Measurements from ENCODE around the gene MOB1B.
"Not testable (repeated sequence)": the region's sequence is repeated elsewhere in the genome, so short reads cannot be mapped to it uniquely, and the experiment has no call there.

Gene MOB1B

DNA sequence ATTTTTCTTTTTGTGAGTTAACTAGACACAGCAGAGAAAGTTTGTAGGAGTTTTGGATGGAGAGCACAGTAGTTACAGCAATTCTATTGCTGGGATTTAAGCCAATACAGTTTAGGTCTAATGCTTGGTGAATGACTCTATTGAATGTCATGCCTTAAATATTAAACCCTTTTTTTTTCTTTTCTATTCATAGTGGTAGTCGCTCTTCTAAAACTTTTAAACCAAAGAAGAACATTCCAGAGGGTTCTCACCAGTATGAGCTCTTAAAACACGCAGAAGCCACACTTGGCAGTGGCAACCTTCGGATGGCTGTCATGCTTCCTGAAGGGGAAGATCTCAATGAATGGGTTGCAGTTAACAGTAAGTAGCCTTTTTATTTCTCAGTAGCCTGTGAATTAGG is 56.5 kb downstream of the MOB1B start:
- no peak for DNase-seq

DNA sequence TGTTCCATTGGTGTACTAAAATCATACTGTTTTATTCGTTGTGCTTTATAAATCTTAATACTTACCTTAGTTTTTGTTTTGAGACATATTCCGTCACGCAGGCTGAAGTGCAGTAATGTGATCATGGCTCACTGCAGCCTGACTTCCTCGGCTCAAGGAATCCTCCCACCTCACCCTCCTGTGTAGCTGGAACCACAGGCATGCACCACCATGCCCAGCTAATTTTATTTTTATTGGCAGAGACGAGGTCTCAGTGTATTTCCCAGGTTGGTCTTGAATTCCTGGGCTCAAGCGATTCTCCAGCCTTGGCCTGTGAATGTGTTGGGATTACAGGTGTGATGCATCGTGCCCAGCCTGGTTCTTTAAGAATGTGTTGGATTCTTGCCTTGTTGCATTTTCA is 66.9 kb downstream of the MOB1B start:
- no peak for DNase-seq

DNA sequence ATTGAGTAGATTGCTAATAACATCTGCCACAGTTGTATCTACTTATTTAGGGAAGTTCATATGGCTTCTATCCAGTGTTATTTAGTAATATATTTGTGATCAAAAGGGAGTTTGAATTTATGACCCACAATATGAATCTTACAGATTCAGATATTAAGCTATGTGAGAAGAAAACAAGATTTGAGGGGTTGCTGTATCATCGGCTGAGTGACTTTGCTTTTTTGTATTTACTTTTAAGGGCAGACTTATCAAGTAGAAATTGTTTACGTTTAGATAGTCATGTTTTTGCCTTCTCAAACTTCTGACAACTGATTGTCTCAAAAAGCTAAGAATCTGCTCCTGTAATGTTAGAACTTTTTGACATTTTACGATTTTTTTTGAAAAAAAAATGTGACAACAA is 74.1 kb downstream of the MOB1B start:
- no peak for DNase-seq

DNA sequence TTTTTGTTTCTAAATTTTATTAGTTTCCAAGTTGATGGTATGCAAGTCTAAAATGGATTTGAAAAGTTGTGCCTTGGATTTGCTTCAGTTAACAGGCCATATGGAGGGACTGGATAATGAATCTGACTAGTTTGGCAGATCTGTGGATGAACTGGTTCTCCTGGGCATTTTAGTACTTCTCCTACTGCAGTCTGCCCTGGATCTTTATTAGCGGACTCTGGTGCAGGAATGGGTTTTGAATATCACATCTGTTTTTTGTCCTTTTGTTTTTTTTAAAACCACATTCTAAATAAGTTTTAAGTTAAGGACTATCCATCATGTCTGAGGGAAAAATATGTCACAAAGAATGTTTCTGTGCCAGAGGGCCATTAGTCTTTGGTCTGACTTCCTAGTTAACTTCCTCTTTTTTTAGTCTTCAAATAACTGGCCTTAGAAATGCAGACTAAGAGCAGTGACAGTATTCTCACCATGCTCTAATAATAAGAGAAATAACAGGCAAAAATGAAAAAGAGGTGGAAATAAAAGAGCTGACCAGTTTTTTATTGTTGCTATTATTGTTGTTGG is 77.4 kb downstream of the MOB1B start:
- DNase-seq: peak; percentile 34 to 55

DNA sequence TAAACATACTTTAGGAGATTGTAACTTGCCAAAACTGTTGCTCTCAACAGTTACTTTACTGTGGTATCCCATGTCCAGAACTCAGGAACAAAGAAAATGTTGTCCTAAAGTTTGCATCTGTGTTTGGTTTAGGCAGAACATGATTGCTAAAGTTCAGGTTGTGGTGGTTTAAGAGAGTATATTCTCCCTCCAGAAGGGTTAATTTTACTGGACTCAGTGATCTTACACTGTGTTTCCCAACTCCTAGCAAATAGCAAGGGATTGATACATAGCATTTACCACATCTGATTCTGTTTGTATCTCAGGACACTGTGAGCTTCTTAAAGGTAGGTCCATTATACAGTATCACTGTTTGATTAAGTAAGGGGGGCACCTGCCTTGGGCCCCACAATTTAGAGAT is 78.0 kb downstream of the MOB1B start:
- no peak for DNase-seq

DNA sequence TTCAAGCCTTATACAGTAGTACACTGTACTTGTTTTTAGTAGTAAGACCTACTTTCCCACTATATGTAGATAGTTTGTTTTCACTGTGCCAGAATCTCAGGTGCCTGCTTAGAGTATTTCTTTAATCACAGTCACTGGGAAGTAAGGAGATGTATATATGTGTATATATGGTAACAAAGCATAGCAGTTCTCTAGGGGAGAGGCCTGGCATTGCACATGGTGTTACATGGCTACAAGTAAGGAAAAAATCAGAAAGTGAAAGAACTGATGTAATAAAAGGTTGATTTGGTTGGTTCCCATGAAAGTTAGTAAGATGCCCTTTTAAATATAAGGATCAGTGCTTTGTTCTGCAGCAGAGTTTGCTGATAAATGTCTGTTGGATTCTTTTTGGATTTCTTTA is 81.9 kb downstream of the MOB1B start:
- DNase-seq: no peak

DNA sequence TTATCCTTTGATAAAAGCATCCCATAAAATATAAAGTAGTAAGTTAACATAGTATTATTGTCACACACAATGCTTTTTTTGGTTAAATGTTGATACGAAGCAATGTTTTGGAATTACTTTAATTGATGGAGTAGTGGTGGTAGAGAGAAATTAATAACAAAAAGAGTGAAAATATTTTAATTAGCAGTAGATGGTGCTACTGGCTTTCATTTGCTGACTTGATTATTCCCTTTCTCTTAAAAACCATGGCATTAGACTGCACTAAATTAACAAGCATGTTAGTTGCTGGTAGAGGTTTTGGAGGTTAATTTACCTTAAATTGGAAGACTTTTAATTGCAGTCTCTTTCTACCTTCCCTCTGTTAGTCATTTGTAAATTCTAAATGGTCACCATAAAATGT is 82.4 kb downstream of the MOB1B start:
- DNase-seq: no peak

DNA sequence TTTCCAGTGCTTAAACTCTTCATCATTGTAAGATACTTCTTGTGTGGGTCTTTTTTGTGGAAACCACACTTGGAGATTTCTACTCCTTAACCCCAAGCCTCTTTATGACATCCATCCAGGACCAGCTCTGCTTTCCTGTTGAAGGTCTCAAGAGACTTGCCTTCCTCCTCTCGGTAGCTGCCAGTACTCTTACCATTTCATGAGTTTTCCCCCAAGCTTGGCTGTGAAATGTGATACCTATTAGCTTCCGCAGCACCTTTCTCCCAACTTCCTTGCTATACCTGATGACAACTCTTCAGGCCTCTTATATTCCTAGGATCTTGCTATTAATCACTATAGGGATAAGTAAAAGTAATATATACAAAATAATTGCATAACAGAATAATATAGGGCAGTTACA is 89.4 kb downstream of the MOB1B start:
- DNase-seq: no peak

DNA sequence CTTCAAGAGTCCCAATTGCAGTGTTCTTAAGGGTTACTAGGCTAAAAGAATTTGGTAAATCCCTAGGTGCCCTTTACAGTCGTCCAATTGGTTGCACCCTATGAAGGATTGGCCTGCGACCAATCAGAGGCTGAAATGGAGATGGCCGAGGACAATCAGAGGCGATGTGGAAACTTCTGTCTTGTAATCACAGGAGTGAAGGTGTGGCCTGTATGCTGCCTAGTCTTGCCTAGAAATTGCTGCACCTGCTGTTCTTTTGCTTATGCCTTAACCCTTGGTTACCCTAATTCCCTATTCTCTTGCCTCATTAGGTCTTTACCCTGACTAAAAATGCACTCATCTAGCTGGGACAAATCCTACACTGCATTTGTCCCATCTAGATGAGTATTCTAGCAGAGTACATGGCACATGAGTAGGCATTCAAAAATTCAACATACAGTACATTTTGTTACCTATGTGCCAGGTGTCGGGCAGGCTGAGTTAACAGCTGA is 90.3 kb downstream of the MOB1B start:
- peak in 1 of 2 donors; percentile 8 for DNase-seq

DNA sequence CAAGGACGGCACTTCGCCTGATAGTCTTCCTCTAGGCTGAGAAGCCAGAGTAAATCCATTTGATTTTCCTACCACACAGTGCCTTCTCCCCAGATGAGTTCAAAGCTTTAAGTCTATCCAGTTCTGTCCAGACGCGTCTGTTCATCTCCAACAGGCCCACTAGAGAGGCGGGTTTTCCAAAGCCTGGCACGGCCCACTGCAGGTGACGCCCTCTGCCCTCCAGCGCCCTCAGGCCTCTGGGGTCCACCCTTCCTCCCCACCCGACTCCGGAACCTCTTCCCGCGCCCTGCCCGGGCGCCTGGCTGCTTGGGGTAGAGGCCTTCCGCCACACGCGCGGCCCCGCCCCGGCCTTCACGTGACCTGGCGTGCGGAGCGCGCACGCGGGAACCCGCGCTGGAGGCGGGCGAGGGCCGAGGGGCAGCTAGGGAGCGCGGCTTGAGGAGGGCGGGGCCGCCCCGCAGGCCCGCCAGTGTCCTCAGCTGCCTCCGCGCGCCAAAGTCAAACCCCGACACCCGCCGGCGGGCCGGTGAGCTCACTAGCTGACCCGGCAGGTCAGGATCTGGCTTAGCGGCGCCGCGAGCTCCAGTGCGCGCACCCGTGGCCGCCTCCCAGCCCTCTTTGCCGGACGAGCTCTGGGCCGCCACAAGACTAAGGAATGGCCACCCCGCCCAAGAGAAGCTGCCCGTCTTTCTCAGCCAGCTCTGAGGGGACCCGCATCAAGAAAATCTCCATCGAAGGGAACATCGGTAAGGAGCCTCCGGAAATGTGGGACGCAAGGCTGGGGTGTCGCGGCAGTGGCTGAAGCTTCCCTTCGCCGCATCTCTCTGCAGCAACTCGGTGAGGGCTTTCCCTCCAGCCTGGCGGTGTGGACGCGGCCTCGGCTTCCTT is 91.3 kb downstream of the MOB1B start, which contains the start of gene DCK:
DCK (plus strand) TSS at position 469 of the 888 bp plus-strand sequence; CDS start at position 656, 187 bp downstream.
- DNase-seq: peak; percentile 92 to 94

DNA sequence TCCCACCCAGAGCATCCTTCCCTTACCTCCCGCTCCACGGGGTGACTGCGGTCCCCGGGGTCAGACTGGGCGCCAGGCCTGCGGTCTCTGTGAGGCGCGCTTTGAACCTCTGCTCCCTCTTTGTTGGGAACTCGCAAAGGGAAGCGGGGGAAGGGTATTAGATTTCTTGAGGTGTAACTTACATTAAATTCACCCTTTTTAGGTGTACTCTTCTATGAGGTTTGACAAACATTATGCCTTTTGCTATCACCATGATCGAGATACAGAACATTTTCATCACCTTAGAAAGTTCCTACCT is 91.8 kb downstream of the MOB1B start:
- DNase-seq: no peak

DNA sequence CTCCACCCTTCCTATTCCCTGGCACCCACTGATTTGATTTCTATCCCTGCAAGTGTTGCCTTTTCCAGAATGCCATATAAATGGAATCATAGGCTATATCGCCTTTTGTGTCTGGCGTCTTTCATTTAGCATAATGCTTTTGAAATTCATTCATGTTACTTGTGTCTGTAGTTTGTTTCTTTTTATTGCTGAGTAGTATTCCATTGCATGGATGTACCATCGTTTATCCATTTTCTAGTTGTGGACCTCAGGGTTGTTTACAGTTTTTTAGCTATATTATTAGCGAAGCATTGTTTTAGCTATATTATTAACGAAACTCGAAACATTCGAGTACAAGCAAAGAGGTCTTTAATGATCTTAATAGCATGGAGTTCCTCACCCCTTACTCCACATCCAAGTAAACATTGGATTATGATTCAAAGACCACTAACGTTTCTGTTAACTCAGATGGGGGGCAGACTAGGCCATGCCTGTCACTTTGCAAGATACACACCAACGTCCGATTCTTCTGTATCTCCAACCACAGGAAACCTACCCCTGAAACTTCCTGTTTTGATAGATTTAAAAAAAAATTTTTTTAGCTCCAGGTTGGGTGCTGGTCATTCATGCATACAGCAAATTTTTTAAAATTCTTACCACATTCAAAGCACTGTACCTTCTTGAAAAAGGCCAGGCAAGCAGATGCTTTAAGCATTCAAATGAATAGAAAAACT is 92.4 kb downstream of the MOB1B start:
- DNase-seq: peak in 1 of 2 donors; percentile 21

DNA sequence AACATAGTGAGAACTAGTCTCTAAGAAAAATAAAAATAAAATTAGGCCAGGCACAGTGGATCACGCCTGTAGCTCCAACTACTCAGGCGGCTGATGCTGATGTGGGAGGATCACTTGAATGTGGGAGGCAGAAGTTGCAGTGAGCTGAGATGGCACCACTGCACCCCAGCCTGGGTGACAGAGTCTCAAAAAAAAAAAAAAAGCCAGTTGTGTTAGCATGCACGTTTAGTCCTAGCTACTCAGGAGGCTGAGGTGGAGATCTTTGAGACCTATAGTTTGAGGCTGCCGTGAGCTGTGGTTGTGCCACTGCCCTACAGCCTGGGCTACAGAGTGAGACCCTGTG is 93.8 kb downstream of the MOB1B start:
- DNase-seq: peak; percentile 45 to 73

DNA sequence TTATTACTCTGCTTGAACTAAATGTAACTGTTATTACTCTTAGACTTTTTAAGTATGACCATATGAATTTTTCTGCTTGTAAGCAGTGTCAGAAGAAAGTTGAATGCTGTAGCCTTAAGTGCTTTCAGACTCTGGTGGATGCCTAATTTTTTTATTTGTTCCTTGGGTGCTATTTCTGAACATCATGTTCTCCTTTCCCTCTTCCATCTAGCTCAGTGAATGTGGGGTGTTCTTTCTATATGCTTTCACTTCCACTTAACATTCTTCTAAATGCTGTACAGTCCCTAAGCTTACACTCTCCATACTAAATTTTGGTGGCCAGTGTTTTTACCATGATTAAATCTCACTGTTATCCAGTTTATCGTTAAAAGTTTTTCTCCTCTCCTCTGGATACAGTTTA is 94.9 kb downstream of the MOB1B start:
- DNase-seq: no peak

DNA sequence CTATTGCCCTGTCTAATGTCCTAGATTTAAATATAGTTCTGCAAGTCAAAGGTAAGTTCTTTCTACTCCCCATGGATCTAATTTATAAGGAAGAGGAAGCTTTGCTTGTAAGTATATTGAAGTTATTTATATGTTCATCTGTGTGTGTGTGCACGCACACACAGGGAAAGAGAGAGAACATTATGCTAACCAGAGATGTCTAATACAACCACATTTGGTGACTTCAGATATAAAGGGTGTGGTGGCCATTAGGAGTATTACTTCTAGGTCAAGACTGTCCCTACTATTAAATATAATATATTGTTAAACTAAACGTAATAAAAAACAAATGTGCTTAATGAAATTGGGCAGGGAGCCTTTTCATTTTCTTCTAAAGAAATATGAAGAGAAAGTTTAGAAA is 95.4 kb downstream of the MOB1B start:
- DNase-seq: no peak

DNA sequence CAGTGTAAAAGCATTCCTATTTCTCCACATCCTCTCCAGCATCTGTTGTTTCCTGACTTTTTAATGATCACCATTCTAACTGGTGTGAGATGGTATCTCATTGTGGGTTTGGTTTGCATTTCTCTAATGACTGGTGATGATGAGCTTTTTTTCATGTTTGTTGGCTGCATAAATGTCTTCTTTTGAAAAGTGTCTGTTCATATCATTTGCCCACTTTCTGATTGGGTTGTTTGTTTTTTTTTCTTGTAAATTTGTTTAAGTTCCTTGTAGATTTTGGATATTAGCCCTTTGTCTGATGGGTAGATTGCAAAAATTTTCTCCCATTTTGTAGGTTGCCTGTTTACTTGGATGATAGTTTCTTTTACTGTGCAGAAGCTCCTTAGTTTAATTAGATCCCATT is 97.5 kb downstream of the MOB1B start:
- DNase-seq: not testable (repeated sequence)

DNA sequence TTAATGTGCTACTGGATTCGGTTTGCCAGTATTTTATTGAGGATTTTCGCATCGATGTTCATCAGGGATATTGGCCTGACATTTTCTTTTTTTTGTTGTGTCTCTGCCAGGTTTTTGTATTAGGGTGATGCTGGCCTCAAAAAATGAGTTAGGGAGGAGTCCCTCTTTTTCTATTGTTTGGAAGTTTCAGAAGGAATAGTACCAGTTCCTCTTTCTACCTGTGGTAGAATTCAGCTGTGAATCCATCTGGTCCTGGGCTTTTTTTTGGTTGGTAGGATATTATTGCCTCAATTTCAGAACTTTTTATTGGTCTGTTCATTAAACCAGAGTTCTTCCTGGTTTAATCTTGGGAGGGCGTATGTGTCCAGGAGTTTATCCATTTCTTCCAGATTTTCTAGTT is 99.2 kb downstream of the MOB1B start:
- DNase-seq: not testable (repeated sequence)

DNA sequence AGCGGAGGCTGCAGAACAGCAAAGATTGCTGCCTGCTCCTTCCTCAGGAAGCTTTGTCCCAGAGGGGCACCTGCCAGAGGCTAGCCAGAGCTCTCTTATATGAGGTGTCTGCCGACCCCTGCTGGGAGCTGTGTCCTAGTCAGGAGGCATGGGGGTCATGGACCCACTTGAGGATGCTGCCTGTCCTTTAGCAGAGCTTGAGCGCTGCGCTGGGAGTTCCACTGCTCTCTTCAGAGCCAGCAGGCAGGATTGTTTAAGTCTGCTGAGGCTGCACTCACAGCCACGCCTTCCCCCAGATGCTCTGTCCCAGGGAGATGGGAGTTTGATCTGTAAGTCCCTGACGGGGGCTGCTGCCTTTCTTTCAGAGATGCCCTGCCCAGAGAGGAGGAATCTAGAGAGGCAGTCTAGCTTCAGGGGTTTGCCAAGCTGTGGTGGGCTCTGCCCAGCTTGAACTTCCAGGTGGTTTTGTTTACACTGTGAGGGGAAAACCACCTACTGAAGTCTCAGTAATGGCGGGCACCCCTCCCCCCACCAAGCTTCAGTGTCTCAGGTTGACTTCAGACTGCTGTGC is 102.2 kb downstream of the MOB1B start:
- DNase-seq: no peak

DNA sequence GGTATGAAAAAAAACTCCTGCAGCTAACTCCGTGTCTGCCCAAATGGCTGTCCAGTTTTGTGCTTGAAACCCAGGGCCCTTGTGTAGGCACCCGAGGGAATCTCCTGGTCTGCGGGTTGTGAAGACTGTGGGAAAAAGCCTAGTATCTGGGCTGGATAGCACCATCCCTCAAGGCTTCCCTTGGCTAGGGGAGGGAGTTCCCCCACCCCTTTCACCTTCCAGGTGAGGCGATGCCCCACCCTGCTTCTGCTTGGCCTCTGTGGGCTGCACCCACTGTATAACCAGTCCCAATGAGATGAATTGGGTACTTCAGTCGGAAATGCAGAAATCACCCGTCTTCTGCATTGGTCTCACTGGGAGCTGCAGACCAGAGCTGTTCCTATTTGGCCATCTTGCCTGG is 102.9 kb downstream of the MOB1B start:
- not testable (repeated sequence) for DNase-seq

DNA sequence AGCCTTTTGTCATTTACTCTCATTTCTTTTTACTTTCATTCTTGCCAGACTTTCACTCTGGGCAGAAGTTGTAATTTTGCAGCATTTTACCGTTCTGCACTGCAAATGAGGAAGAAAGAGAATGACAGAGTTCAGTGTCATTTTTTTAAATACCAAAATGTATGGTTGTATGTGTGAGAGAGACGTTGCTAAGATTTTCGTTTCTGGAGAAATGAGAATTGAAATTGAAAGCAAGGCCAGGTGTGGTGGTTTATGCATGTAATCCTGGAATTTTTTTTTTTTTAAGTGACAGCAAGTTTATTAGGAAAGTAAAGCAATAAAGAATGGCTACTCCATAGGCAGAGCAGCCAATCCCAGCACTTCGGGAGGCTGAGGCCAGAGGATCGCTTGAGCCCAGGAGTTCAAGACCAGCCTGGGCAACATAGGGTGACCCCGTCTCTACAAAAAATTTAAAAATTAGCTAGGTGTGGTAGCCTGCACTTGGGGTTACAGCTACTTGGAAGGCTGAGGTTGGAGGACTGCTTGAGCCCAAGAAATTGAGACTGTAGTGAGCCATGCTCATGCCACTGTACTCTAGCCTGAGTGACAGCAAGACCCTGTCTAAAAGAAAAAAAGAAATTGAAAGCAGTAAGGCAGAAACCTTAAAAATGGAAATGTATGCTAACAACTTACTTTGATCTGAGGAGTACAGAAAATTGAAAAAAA is 104.2 kb downstream of the MOB1B start:
- DNase-seq: peak; percentile 10 to 24

DNA sequence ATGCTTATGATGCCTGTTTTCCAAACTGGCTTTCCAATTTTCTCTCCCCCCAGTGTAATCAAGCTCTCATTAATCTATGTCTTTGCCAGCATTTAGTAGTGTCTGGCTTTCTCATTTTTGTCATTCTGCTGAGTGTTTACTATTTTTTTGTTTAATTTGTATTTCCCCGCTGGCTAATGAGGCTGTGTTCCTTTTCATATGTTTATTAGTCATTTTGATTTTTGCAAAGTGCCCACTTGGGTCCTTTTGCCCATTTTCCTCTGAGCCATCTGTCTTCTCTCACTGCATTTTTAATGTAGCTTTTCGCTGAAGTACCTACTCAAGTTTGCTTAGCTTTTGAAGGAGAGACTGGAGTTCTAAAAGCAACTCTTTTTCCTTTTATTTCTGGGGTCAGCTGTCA is 106.0 kb downstream of the MOB1B start:
- no peak for DNase-seq

DNA sequence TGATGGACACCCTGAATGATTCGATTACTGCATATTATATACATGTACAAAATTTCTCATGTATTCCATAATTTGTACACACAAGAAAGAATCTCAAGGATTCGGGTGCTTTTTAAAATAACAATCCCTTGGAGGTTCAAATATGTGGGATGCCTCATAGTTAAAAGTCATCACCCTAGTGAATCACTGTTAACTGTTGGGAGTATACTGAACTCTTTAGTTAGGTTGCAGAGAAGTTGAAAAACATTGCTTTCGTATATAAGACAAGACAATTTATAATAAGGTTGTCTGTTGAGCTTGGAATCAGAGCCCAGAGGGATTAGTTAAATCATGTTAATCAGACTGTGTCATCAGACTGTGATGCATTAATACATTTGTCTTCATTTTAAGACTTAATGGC is 106.9 kb downstream of the MOB1B start:
- no peak for DNase-seq
